KBM-7 (cell line): ENCODE results near the gene CCDC83.

ENCODE experiments used
- DNase-seq: peaks from one replicate; pipeline ENCODE4 v3.0.0-alpha.2; 2015
- in situ Hi-C: fragments of 300-500 bp; cut with MboI; formaldehyde crosslinking; loops from 2 replicates; pipeline ENCODE4 v1.14.3; 2020; ENCODE audit warnings: low sequenced_read_pairs, low pct_unique_long_range_greater_than_20kb, mixed read lengths

The CCDC83 gene

GRCh38 chr11:85855341-85855656 is at the start of gene CCDC83:
CCDC83 (plus strand) TSS chr11:85855383; CDS start chr11:85865124, 9,741 bp downstream.
- DNase-seq, result no peak
- in situ Hi-C loops, result no loop called here

GRCh38 chr11:85805387-85805786 is 49.8 kb upstream of the CCDC83 start:
- in situ Hi-C loops, result no loop called here
- DNase-seq, result no peak

GRCh38 chr11:85806016-85806415 is 49.2 kb upstream of the CCDC83 start:
- in situ Hi-C loops, result no loop called here
- DNase-seq, result no peak

- in situ Hi-C loops, result no loop called here
- DNase-seq, result peak; percentile 14
Observed at GRCh38 chr11:85806876-85807275, 48.3 kb upstream of the CCDC83 start.

GRCh38 chr11:85809191-85809590 is 46.0 kb upstream of the CCDC83 start:
- in situ Hi-C loops, result no loop called here
- DNase-seq, result no peak

- in situ Hi-C loops, result no loop called here
- peak; percentile 39 for DNase-seq
Observed at GRCh38 chr11:85809863-85810262, 45.3 kb upstream of the CCDC83 start.

GRCh38 chr11:85810521-85810870 is 44.7 kb upstream of the CCDC83 start:
- no peak for DNase-seq
- in situ Hi-C loops, result no loop called here

GRCh38 chr11:85810871-85811611 is 44.1 kb upstream of the CCDC83 start, which contains the start of gene SYTL2:
SYTL2 (minus strand) TSS chr11:85811141; CDS start chr11:85757725, 53,416 bp downstream.
- in situ Hi-C loops, result no loop called here
- DNase-seq, result peak; percentile 57

- DNase-seq, result no peak
- in situ Hi-C loops, result no loop called here
Observed at GRCh38 chr11:85811624-85812023, 43.6 kb upstream of the CCDC83 start.

GRCh38 chr11:85813721-85814120 is 41.5 kb upstream of the CCDC83 start:
- in situ Hi-C loops, result no loop called here
- no peak for DNase-seq

- in situ Hi-C loops, result no loop called here
- DNase-seq, result no peak
Observed at GRCh38 chr11:85815186-85815931, 39.8 kb upstream of the CCDC83 start.

- in situ Hi-C loops, result no loop called here
- no peak for DNase-seq
Observed at GRCh38 chr11:85819441-85819840, 35.7 kb upstream of the CCDC83 start.

- in situ Hi-C loops, result no loop called here
- DNase-seq, result no peak
Observed at GRCh38 chr11:85821636-85822035, 33.5 kb upstream of the CCDC83 start.

GRCh38 chr11:85822814-85823213 is 32.4 kb upstream of the CCDC83 start:
- in situ Hi-C loops, result no loop called here

GRCh38 chr11:85823816-85824215 is 31.4 kb upstream of the CCDC83 start:
- in situ Hi-C loops, result no loop called here
- no peak for DNase-seq

More at GRCh38 chr11:85822814-85823213, 32.4 kb upstream of the CCDC83 start:
- DNase-seq, result no peak

GRCh38 chr11:85825616-85826015 is 29.6 kb upstream of the CCDC83 start:
- in situ Hi-C loops, result no loop called here
- DNase-seq, result no peak

- peak; percentile 23 for DNase-seq
- in situ Hi-C loops, result no loop called here
Observed at GRCh38 chr11:85826116-85826855, 28.9 kb upstream of the CCDC83 start.

GRCh38 chr11:85827748-85828639 is 27.2 kb upstream of the CCDC83 start:
- in situ Hi-C loops, result no loop called here
- DNase-seq, result no peak

GRCh38 chr11:85828640-85828978 is 26.6 kb upstream of the CCDC83 start:
- no peak for DNase-seq

More at GRCh38 chr11:85828640-85828978, 26.6 kb upstream of the CCDC83 start:
- in situ Hi-C loops, result no loop called here
